ENCODE results near the gene BAG3.

GRCh38 chr10:119640875-119641526 lies 10.2 kb upstream of the BAG3 start:
- TF ChIP-seq CTCF (conservative IDR thresholded peaks at IDR 0.05) (no peak), EZH2 (IDR thresholded peaks at IDR 0.05; ENCODE audit: low read depth) (no peak)
